Central memory CD8-positive, alpha-beta T cell (primary cell): Measurements from ENCODE around the gene ME1.
A peak's percentile ranks its signal among the peaks of the same experiment; 100 is the strongest.

Source experiments
- ATAC-seq: fragments of 150-1000 bp; cut with Tn5 transposase; replicated peaks from 2 replicates; pipeline ENCODE4 v1.10.0; 2022; ENCODE audit warnings: mild to moderate bottlenecking, moderate FRiP score, moderate number of reproducible peaks; ENCODE audit not compliant: poor library complexity, severe bottlenecking; ENCODE audit errors: extremely low read depth
- DNase-seq, 2 donors: peaks; one replicate each; pipeline ENCODE4 v3.0.0; 2021; ENCODE audit warnings: low spot score in 2 of 2
- H3K27ac Mint-ChIP-seq: one replicate; pipeline ENCODE4 v1.8.0; 2022; ENCODE audit warnings: low read depth, mild to moderate bottlenecking, moderate library complexity, mixed read lengths
- H3K27me3 Mint-ChIP-seq: one replicate; pipeline ENCODE4 v1.8.0; 2022; ENCODE audit warnings: mixed read lengths
- H3K36me3 Mint-ChIP-seq: one replicate; pipeline ENCODE4 v1.8.0; 2022; ENCODE audit warnings: mild to moderate bottlenecking, moderate library complexity, mixed read lengths; ENCODE audit not compliant: insufficient read depth
- H3K4me1 Mint-ChIP-seq: one replicate; pipeline ENCODE4 v1.8.0; 2022; ENCODE audit warnings: mixed read lengths
- H3K4me3 Mint-ChIP-seq: one replicate; pipeline ENCODE4 v1.8.0; 2022; ENCODE audit warnings: mild to moderate bottlenecking, moderate library complexity, mixed read lengths
- H3K9me3 Mint-ChIP-seq: one replicate; pipeline ENCODE4 v1.8.0; 2022; ENCODE audit warnings: mixed read lengths

Gene ME1

DNA sequence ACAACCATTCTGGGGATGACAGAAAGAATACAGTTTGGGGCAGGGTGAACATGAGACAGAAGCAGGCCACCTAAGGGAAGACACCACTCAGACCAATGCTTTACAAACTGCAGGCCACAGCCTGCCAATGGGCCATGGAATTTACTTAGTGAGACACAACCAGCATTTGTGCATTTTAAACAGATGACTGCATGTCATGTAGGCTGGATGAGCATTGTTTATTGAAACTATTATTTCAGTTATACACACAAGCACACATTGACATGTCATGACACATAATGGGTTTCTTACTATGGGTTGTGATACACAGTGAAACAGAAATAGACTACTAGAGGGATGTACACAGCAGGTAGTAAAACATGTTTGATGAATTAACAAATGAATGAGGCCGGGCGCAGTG, 245.8 kb downstream of the ME1 start:
- no peak for DNase-seq
- Mint-ChIP-seq H3K4me1 (peaks cover 15% of the 10 kb centered on the region), H3K36me3 (peaks cover 37% of the 10 kb centered on the region), H3K9me3 (no peaks in the 10 kb centered on the region), H3K27ac (peak overlapping the region; percentile 5), H3K27me3 (no peaks in the 10 kb centered on the region), H3K4me3 (no peak overlapping the region)
- ATAC-seq, result no peak

DNA sequence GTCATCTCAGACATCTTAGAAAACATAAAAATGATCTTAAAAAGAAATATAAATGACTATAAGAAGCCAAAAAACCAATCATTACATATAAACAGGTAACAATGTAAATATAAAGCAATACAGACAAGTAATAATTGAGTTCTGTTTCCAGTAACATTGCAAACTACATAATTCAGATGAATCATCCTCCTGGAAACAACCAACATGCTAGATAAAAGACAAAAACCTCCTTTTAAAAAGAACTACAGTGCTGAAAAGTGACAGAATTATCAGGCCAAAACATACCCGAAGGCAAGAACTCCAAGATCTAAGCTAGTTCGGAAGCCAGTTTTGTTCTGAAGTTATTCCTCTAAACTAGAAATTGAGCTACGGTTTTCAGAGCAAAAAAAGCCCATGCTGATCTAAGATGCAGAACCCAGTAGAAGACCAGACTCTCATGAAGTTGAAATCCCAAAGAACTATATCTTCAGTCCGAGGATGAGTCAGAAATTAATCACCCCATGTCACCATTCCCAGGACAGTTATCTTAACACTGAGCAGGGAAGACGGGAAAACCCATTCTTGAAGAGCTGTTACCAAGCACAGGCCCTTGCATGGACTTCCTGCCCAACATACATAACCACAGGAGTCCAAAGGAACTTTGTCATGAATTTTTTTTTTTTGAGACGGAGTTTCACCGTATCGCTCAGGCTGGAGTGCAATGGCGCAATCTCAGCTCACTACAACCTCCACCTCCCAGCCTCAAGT, 247.6 kb downstream of the ME1 start:
- DNase-seq (no peak), ATAC-seq (no peak)
- Mint-ChIP-seq H3K4me3 (no peak overlapping the region), H3K27ac (no peak overlapping the region), H3K4me1 (peaks cover 11% of the 10 kb centered on the region), H3K36me3 (peaks cover 40% of the 10 kb centered on the region), H3K9me3 (no peaks in the 10 kb centered on the region), H3K27me3 (no peaks in the 10 kb centered on the region)

GRCh38 chr6:83182114-83182513, 248.7 kb downstream of the ME1 start:
- ATAC-seq, result no peak

DNA sequence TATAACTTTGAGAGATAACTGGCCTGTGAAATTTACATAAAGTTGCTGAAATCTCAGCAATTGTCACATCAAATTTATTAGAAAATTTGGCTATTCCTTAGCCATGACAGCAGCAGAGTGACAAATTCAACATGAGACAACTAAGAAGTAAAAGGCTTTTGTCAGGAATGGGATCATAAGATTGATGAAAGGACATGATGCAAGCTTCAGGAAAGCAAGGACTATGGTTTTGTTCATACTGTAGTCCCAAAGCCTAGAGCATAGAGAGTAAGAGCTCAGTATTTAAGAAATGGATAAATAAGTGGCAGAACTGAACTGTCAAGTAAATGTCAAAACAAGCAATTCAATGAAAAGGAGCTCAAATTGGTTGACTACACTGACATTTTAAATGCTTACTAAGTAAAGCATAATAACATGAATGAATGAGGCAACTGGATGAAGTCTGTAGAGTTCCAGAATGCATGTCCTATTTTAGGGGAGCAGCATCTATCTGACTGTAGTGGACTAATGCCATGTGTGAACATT, 250.4 kb downstream of the ME1 start:
- Mint-ChIP-seq H3K4me3 (no peak overlapping the region), H3K4me1 (peaks cover 11% of the 10 kb centered on the region), H3K36me3 (peaks cover 43% of the 10 kb centered on the region), H3K9me3 (no peaks in the 10 kb centered on the region), H3K27ac (no peak overlapping the region), H3K27me3 (no peaks in the 10 kb centered on the region)
- ATAC-seq (no peak), DNase-seq (no peak)

More at GRCh38 chr6:83182114-83182513, 248.7 kb downstream of the ME1 start:
- Mint-ChIP-seq H3K4me1 (peaks cover 11% of the 10 kb centered on the region), H3K4me3 (no peak overlapping the region), H3K27ac (no peak overlapping the region), H3K27me3 (no peaks in the 10 kb centered on the region), H3K36me3 (peaks cover 43% of the 10 kb centered on the region), H3K9me3 (no peaks in the 10 kb centered on the region)
- no peak for DNase-seq

GRCh38 chr6:83176246-83176645, 254.6 kb downstream of the ME1 start:
- H3K27ac Mint-ChIP-seq, result no peak overlapping the region
- no peaks in the 10 kb centered on the region for H3K4me1 Mint-ChIP-seq
- DNase-seq (no peak), ATAC-seq (no peak)
- no peaks in the 10 kb centered on the region for H3K27me3 Mint-ChIP-seq
- peaks cover 44% of the 10 kb centered on the region for H3K36me3 Mint-ChIP-seq
- no peaks in the 10 kb centered on the region for H3K9me3 Mint-ChIP-seq
- H3K4me3 Mint-ChIP-seq, result no peak overlapping the region

- Mint-ChIP-seq H3K4me1 (no peaks in the 10 kb centered on the region), H3K27ac (no peak overlapping the region), H3K9me3 (no peaks in the 10 kb centered on the region), H3K36me3 (peaks cover 60% of the 10 kb centered on the region), H3K27me3 (no peaks in the 10 kb centered on the region), H3K4me3 (no peak overlapping the region)
- no peak for DNase-seq
- ATAC-seq, result no peak
These were observed 261.3 kb downstream of the ME1 start for GRCh38 chr6:83169511-83169910.

GRCh38 chr6:83169106-83169505, 261.7 kb downstream of the ME1 start:
- H3K4me3 Mint-ChIP-seq, result no peak overlapping the region
- no peak for DNase-seq
- H3K27ac Mint-ChIP-seq, result no peak overlapping the region
- H3K4me1 Mint-ChIP-seq, result no peaks in the 10 kb centered on the region
- H3K36me3 Mint-ChIP-seq, result peaks cover 57% of the 10 kb centered on the region
- H3K27me3 Mint-ChIP-seq, result no peaks in the 10 kb centered on the region
- H3K9me3 Mint-ChIP-seq, result no peaks in the 10 kb centered on the region
- ATAC-seq, result no peak

DNA sequence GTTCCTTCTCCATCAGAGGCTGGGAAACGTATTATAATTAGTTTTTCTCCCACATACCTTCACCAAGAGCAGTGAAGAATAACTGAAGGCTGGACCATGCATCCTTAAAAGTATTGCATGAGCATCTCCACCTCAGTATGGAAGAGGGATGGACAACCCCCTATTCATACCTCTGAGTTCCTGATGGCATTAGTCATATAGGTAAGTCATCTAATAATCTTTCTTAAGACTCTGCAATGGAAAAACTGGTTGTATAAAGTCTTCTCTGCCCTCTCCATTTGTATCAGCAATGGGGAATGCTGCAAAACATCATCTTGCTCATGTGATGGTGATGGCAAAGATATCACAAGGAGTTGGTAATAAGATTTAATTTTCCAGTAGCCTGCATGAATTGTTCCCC, 262.3 kb downstream of the ME1 start:
- Mint-ChIP-seq H3K4me3 (no peak overlapping the region), H3K27me3 (no peaks in the 10 kb centered on the region), H3K36me3 (peaks cover 53% of the 10 kb centered on the region), H3K9me3 (no peaks in the 10 kb centered on the region), H3K27ac (no peak overlapping the region), H3K4me1 (no peaks in the 10 kb centered on the region)
- DNase-seq (no peak), ATAC-seq (no peak)

DNA sequence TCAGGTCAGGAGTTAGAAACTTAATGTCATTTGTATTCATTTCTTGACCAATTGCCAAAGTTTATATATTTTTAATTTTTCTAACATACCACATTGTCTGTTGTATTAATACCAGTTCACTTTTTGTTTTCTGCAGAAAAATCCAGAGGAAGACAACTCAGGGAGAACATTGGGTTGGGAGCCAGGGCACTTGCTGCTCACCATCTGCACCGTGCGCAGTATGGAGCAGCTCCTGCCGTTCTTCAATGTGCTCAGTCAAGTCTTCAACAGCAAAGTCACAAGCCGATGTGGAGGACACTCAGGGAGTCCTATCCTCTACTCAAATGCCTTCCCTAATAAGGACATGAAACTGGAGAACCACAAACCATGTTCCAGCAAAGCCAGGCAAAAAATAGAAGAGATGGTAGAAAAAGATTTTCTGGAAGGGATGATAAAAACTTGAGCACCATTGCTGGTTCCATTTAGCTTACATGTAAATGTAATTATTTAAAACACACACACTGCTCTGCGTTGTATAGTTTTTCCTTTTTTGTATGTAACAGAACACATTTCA, 263.0 kb downstream of the ME1 start:
- DNase-seq (no peak), ATAC-seq (no peak)
- Mint-ChIP-seq H3K4me1 (no peaks in the 10 kb centered on the region), H3K36me3 (peaks cover 51% of the 10 kb centered on the region), H3K27me3 (no peaks in the 10 kb centered on the region), H3K9me3 (no peaks in the 10 kb centered on the region), H3K4me3 (no peak overlapping the region), H3K27ac (no peak overlapping the region)
